ENCODE data around the gene BICDL2. TPM values are rescaled to one million over a fixed set of nuclear protein-coding genes. Genes with fewer than 3 reads are reported as not detected.

BICDL2 gene
- total RNA-seq, 1 experiment from 2014 or later, result 0.36 TPM

- DNase-seq (ENCODE audit: low read depth), result no peak
Observed at GRCh38 chr16:3025032-3026002, 11.4 kb downstream of the BICDL2 start.

- DNase-seq (ENCODE audit: low read depth), result peak; percentile 95
Observed at GRCh38 chr16:3023669-3024478, 12.9 kb downstream of the BICDL2 start, which contains the start of the genes HCFC1R1 and THOC6. Gene HCFC1R1, minus strand, starts transcription at chr16:3023942. Its CDS starts 1 bp downstream, at chr16:3023941. Gene THOC6, plus strand, starts transcription at chr16:3024035. Its CDS starts 292 bp downstream, at chr16:3024327.

GRCh38 chr16:3023415-3023668, 13.4 kb downstream of the BICDL2 start:
- DNase-seq (ENCODE audit: low read depth), result peak; percentile 76

- DNase-seq (ENCODE audit: low read depth), result no peak
Observed at GRCh38 chr16:3022684-3023414, 13.9 kb downstream of the BICDL2 start.

- peak; percentile 94 for DNase-seq (ENCODE audit: low read depth)
Observed at GRCh38 chr16:3022208-3022683, 14.5 kb downstream of the BICDL2 start.

GRCh38 chr16:3021449-3022207, 15.1 kb downstream of the BICDL2 start:
- DNase-seq (ENCODE audit: low read depth), result peak; percentile 95

- DNase-seq (ENCODE audit: low read depth), result peak; percentile 89
Observed at GRCh38 chr16:3020604-3021448, 15.9 kb downstream of the BICDL2 start.

GRCh38 chr16:3020247-3020603, 16.5 kb downstream of the BICDL2 start, which contains the start of gene TNFRSF12A:
Gene TNFRSF12A, plus strand, starts transcription at chr16:3020368. Its CDS starts 30 bp downstream, at chr16:3020398.
- DNase-seq (ENCODE audit: low read depth), result peak; percentile 78

- no peak for DNase-seq (ENCODE audit: low read depth)
Observed at GRCh38 chr16:3019594-3020246, 17.0 kb downstream of the BICDL2 start.

GRCh38 chr16:3017794-3018506, 18.8 kb downstream of the BICDL2 start, which contains the start of gene CLDN6:
Gene CLDN6, minus strand, starts transcription at chr16:3018183. Its CDS starts 2,162 bp downstream, at chr16:3016021.
- no peak for DNase-seq (ENCODE audit: low read depth)

- DNase-seq (ENCODE audit: low read depth), result no peak
Observed at GRCh38 chr16:3017344-3017743, 19.4 kb downstream of the BICDL2 start.

GRCh38 chr16:3015865-3016521, 20.8 kb downstream of the BICDL2 start:
- DNase-seq (ENCODE audit: low read depth), result no peak

- no peak for DNase-seq (ENCODE audit: low read depth)
Observed at GRCh38 chr16:3014971-3015370, 21.8 kb downstream of the BICDL2 start.

- DNase-seq (ENCODE audit: low read depth), result no peak
Observed at GRCh38 chr16:3013998-3014690, 22.6 kb downstream of the BICDL2 start.

GRCh38 chr16:3013491-3013951, 23.2 kb downstream of the BICDL2 start:
- DNase-seq (ENCODE audit: low read depth), result no peak

GRCh38 chr16:3012828-3013420, 23.8 kb downstream of the BICDL2 start, which contains the start of gene CLDN9:
Gene CLDN9, plus strand, starts transcription at chr16:3012923. Its CDS starts 440 bp downstream, at chr16:3013363.
- peak; percentile 53 for DNase-seq (ENCODE audit: low read depth)

- DNase-seq (ENCODE audit: low read depth), result no peak
Observed at GRCh38 chr16:3012246-3012645, 24.5 kb downstream of the BICDL2 start.
